Right atrium auricular region (tissue), 2 donors: ENCODE data around the gene POLD4. TPM values are rescaled to one million over a fixed set of nuclear protein-coding genes. Genes with fewer than 3 reads are reported as not detected.

ENCODE experiments used
- DNase-seq: peaks from one replicate; pipeline ENCODE4 v3.0.0-alpha.2; 2019; ENCODE audit warnings: low spot score
- H3K27ac ChIP-seq, 2 donors: fragments of 200-600 bp; sonication (generic); 1 replicate in 1 of 2; 2 replicates in 1 of 2; pipeline ENCODE4 v1.5.1; 2016 to 2019
- H3K27me3 ChIP-seq, 2 donors: fragments of 200-600 bp; sonication (generic); one replicate each; pipeline versions ENCODE4 v1.5.1 to v1.6.0; 2017 to 2019
- H3K36me3 ChIP-seq: fragments of 200-600 bp; sonication (generic); one replicate; pipeline ENCODE4 v1.5.1; 2016
- H3K4me1 ChIP-seq, 2 donors: fragments of 200-600 bp; sonication (generic); one replicate each; pipeline versions ENCODE4 v1.5.1 to v1.6.0; 2017 to 2019
- H3K4me3 ChIP-seq, 2 donors: fragments of 200-600 bp; sonication (generic); 1 replicate in 1 of 2; 2 replicates in 1 of 2; pipeline ENCODE4 v1.5.1; 2017 to 2019; ENCODE audit warnings: mild to moderate bottlenecking in 1 of 2, moderate library complexity in 1 of 2
- H3K9me3 ChIP-seq, 2 donors: fragments of 200-600 bp; sonication (generic); one replicate each; pipeline ENCODE4 v1.5.1; 2019
- CTCF ChIP-seq, 2 donors: fragments of 200-600 bp; sonication (generic); IDR thresholded peaks; one replicate each; pipeline ENCODE4 v1.5.1; 2019; ENCODE audit warnings: antibody characterized with exemption in 2 of 2
- total RNA-seq, 2 donors: library from RNA; depleted of rRNA; stranded (reverse); fragments of >200 nt; gene quantifications; one replicate each; pipeline ENCODE4 v1.1.0, GENCODE V29; 2016

Gene POLD4
- total RNA-seq, 2 donors from 2014 or later = 115 to 136 TPM

GRCh38 chr11:67376873-67377808 is 23.8 kb upstream of the POLD4 start:
- no peak for TF ChIP-seq CTCF (IDR thresholded peaks at IDR 0.05)
- Histone ChIP-seq H3K36me3 (no peaks in the 10 kb centered on the region), H3K4me1 (peaks cover 0 to 20% of the 10 kb centered on the region in 2 donors), H3K9me3 (no peaks in the 10 kb centered on the region), H3K27me3 (no peaks in the 10 kb centered on the region), H3K27ac (no peak overlapping the region), H3K4me3 (no peak overlapping the region)
- DNase-seq = no peak

GRCh38 chr11:67376063-67376820 is 22.9 kb upstream of the POLD4 start:
- DNase-seq = no peak
- no peak overlapping the region for H3K27ac ChIP-seq
- no peaks in the 10 kb centered on the region for H3K9me3 ChIP-seq
- peaks cover 0 to 29% of the 10 kb centered on the region in 2 donors for H3K4me1 ChIP-seq
- no peak overlapping the region for H3K4me3 ChIP-seq
- no peaks in the 10 kb centered on the region for H3K27me3 ChIP-seq
- H3K36me3 ChIP-seq = no peaks in the 10 kb centered on the region
- no peak for TF ChIP-seq CTCF (IDR thresholded peaks at IDR 0.05)

GRCh38 chr11:67375320-67376055 is 22.1 kb upstream of the POLD4 start:
- peaks cover 0 to 37% of the 10 kb centered on the region in 2 donors for H3K4me1 ChIP-seq
- H3K9me3 ChIP-seq = no peaks in the 10 kb centered on the region
- no peak for DNase-seq
- H3K27me3 ChIP-seq = no peaks in the 10 kb centered on the region
- TF ChIP-seq CTCF (IDR thresholded peaks at IDR 0.05) = no peak
- H3K27ac ChIP-seq = no peak overlapping the region
- H3K36me3 ChIP-seq = no peaks in the 10 kb centered on the region
- no peak overlapping the region for H3K4me3 ChIP-seq

- no peaks in the 10 kb centered on the region for H3K9me3 ChIP-seq
- H3K36me3 ChIP-seq = no peaks in the 10 kb centered on the region
- H3K4me3 ChIP-seq = peak overlapping the region in 1 of 2 donors; percentile 77
- H3K4me1 ChIP-seq = peaks cover 0 to 44% of the 10 kb centered on the region in 2 donors
- peak overlapping the region; percentile 89 to 93 for H3K27ac ChIP-seq
- DNase-seq = no peak
- no peak for TF ChIP-seq CTCF (IDR thresholded peaks at IDR 0.05)
- H3K27me3 ChIP-seq = no peaks in the 10 kb centered on the region
Measured at GRCh38 chr11:67374571-67375281, 21.4 kb upstream of the POLD4 start.
